LNCAP (cell line): Measurements from ENCODE around the gene VOPP1.

ENCODE experiments used
- CTCF ChIP-seq: fragments of 450-650 bp; IDR thresholded peaks from 2 replicates; pipeline ENCODE4 v1.5.1; 2017; ENCODE audit warnings: mild to moderate bottlenecking

The VOPP1 gene

GRCh38 chr7:55513868-55514267 lies 58.4 kb downstream of the VOPP1 start:
- no peak for TF ChIP-seq CTCF

- TF ChIP-seq CTCF: no peak
These were observed 59.6 kb downstream of the VOPP1 start for GRCh38 chr7:55512635-55513191.

- no peak for TF ChIP-seq CTCF
These were observed 61.7 kb downstream of the VOPP1 start for GRCh38 chr7:55510621-55511020.

GRCh38 chr7:55509322-55509721 lies 63.0 kb downstream of the VOPP1 start:
- TF ChIP-seq CTCF: no peak

GRCh38 chr7:55508221-55509011 lies 63.9 kb downstream of the VOPP1 start:
- no peak for TF ChIP-seq CTCF

- no peak for TF ChIP-seq CTCF
These were observed 64.6 kb downstream of the VOPP1 start for GRCh38 chr7:55507743-55508142.

GRCh38 chr7:55504967-55505658 lies 67.2 kb downstream of the VOPP1 start:
- no peak for TF ChIP-seq CTCF
